WI38 (cell line): ENCODE data around the gene PCDHGA12.
"Not testable (repeated sequence)": the region's sequence is repeated elsewhere in the genome, so short reads cannot be mapped to it uniquely, and the experiment has no call there.

Experiments used
- H3K4me3 ChIP-seq: 2 replicates; pipeline ENCODE4 v1.5.1; 2011; ENCODE audit warnings: low read depth, mild to moderate bottlenecking, control low read depth, low read length
- TF ChIP-seq, protein P1 (sequence below): IDR thresholded peaks from 2 replicates; pipeline ENCODE4 v1.5.1; 2012; ENCODE audit warnings: low read depth, mild to moderate bottlenecking, control low read depth, low read length

Gene PCDHGA12

DNA sequence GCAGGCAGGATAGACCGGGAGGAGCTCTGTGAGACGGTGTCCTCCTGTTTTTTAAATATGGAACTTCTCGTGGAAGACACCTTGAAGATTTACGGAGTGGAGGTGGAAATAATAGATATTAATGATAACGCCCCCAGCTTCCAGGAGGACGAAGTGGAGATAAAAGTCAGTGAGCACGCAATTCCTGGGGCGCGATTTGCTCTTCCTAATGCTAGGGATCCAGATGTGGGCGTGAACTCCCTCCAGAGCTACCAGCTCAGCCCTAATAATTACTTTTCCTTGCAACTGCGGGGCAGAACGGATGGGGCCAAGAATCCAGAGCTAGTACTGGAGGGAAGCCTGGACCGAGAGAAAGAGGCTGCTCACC, 8.8 kb upstream of the PCDHGA12 start:
- TF ChIP-seq, protein P1, sequence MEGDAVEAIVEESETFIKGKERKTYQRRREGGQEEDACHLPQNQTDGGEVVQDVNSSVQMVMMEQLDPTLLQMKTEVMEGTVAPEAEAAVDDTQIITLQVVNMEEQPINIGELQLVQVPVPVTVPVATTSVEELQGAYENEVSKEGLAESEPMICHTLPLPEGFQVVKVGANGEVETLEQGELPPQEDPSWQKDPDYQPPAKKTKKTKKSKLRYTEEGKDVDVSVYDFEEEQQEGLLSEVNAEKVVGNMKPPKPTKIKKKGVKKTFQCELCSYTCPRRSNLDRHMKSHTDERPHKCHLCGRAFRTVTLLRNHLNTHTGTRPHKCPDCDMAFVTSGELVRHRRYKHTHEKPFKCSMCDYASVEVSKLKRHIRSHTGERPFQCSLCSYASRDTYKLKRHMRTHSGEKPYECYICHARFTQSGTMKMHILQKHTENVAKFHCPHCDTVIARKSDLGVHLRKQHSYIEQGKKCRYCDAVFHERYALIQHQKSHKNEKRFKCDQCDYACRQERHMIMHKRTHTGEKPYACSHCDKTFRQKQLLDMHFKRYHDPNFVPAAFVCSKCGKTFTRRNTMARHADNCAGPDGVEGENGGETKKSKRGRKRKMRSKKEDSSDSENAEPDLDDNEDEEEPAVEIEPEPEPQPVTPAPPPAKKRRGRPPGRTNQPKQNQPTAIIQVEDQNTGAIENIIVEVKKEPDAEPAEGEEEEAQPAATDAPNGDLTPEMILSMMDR: no peak
- peak overlapping the region; percentile 36 for H3K4me3 ChIP-seq

DNA sequence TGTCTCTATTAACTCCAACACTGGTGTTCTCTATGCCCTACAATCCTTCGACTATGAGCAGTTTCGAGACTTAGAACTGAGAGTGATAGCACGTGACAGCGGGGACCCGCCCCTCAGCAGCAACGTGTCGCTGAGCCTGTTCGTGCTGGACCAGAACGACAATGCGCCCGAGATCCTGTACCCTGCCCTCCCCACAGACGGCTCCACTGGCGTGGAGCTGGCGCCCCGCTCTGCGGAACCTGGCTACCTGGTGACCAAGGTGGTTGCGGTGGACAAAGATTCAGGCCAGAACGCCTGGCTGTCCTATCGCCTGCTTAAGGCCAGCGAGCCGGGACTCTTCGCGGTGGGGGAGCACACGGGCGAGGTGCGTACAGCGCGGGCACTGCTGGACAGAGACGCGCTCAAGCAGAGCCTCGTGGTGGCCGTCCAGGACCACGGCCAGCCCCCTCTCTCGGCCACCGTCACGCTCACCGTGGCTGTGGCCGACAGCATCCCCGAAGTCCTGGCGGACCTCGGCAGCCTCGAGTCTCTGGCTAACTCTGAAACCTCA, 7.5 kb upstream of the PCDHGA12 start:
- TF ChIP-seq, protein P1: no peak
- no peak overlapping the region for H3K4me3 ChIP-seq

DNA sequence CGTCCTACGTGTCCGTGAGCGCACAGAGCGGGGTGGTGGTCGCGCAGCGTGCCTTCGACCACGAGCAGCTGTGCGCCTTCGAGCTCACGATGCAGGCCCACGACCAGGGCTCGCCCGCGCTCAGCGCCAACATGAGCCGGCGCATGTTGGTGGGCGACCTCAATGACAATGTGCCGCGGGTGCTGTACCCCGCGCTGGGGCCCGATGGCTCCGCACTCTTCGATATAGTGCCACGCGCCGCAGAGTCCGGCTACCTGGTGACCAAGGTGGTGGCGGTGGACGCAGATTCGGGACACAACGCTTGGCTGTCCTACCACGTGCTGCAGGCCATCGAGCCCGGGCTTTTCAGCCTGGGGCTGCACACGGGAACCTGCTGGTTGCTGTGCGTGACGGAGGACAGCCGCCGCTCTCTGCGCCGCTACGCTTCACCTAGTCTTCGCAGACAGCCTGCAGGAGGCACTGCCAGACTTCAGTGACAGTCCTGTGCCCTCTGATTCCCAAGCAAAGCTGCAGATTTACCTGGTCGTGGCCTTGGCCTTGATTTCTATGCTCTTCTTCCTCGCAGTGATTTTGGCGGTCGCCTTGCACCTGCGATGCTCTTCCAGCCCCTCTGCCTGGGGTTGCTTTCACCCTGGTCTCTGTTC, 2.4 kb upstream of the PCDHGA12 start:
- no peak overlapping the region for H3K4me3 ChIP-seq
- TF ChIP-seq, protein P1: no peak

DNA sequence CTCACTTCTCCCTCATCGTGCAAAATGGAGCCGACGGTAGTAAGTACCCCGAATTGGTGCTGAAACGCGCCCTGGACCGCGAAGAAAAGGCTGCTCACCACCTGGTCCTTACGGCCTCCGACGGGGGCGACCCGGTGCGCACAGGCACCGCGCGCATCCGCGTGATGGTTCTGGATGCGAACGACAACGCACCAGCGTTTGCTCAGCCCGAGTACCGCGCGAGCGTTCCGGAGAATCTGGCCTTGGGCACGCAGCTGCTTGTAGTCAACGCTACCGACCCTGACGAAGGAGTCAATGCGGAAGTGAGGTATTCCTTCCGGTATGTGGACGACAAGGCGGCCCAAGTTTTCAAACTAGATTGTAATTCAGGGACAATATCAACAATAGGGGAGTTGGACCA, 979 bp downstream of the PCDHGA12 start:
- TF ChIP-seq, protein P1: no peak
- no peak overlapping the region for H3K4me3 ChIP-seq

DNA sequence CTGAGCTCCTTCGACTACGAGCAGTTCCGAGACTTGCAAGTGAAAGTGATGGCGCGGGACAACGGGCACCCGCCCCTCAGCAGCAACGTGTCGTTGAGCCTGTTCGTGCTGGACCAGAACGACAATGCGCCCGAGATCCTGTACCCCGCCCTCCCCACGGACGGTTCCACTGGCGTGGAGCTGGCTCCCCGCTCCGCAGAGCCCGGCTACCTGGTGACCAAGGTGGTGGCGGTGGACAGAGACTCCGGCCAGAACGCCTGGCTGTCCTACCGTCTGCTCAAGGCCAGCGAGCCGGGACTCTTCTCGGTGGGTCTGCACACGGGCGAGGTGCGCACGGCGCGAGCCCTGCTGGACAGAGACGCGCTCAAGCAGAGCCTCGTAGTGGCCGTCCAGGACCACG, 2.0 kb downstream of the PCDHGA12 start:
- not testable (repeated sequence) for H3K4me3 ChIP-seq

DNA sequence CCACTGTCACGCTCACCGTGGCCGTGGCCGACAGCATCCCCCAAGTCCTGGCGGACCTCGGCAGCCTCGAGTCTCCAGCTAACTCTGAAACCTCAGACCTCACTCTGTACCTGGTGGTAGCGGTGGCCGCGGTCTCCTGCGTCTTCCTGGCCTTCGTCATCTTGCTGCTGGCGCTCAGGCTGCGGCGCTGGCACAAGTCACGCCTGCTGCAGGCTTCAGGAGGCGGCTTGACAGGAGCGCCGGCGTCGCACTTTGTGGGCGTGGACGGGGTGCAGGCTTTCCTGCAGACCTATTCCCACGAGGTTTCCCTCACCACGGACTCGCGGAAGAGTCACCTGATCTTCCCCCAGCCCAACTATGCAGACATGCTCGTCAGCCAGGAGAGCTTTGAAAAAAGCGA, 2.4 kb downstream of the PCDHGA12 start:
- H3K4me3 ChIP-seq: not testable (repeated sequence)

DNA sequence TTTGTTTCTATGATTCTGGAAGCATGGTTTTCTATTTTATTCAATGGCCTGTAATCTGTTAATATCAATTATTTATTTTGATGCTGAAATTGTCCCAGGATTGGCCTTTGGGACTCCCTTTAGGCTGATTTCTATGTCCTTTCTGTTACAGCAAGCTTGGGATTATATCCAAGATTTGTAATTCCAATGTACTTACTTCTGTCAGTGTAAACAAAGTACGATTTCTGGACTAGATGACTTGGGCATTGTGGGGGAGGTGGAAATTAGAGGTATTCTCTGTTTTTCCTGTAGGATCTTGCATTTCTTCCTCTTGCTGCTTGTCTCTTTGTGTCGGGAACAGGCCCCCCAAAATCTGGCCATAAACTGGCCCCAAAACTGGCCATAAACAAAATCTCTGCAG, 3.7 kb downstream of the PCDHGA12 start:
- TF ChIP-seq, protein P1: no peak
- H3K4me3 ChIP-seq: no peak overlapping the region

DNA sequence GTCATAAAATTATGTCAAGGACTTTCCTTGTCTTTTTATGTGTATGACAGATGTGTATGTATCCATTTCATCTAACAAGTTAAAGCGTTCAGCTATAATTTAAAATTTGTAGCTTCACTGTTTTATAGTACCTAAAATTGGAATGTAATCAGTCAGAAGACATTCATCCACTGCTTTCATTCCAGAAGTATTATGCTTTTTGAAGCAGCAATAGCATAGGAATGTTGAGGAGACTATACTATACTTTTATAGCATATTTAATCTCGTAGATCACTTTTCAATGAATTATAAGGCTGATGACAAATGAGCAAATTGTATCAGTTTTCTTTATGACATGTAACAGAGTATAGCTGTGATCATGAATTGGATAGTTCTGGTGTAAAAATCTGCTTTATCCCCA, 6.9 kb downstream of the PCDHGA12 start:
- TF ChIP-seq, protein P1: no peak

More for the DNA sequence above, 6.9 kb downstream of the PCDHGA12 start:
- H3K4me3 ChIP-seq: no peak overlapping the region
